GM12878 (cell line): Measurements from ENCODE around the gene DPH1. TPM values are rescaled to one million over a fixed set of nuclear protein-coding genes. Genes with fewer than 3 reads are reported as not detected.

Experiments used
- ATAC-seq: fragments of 200-7000 bp; cut with Tn5 transposase; 3 replicates; pipeline ENCODE4 v1.9.1; 2020; ENCODE audit warnings: mild to moderate bottlenecking, moderate library complexity
- BruUV-seq: library from RNA; stranded (reverse); fragments of 400-500 nt; replicated peaks from 2 replicates; lab custom pipeline; 2021; lab: Mats Ljungman, UMichigan
- CTCF ChIA-PET: fragments of 300-600 bp; sonication (Branson Sonifier 250); formaldehyde crosslinking; extraction: SDS; loops from one replicate; lab custom pipeline; 2021; ENCODE audit warnings: inconsistent platforms; lab: Yijun Ruan, JAX
- POLR2A ChIA-PET: fragments of 350-600 bp; formaldehyde crosslinking; extraction: SDS; loops from one replicate; lab custom pipeline; 2021; ENCODE audit warnings: inconsistent platforms; lab: Charles Lee
- RAD21 ChIA-PET: fragments of 300-600 bp; sonication (Branson Sonifier 250); formaldehyde crosslinking; loops from one replicate; lab custom pipeline; 2023; ENCODE audit warnings: antibody characterized with exemption; ENCODE audit not compliant: unreplicated experiment; lab: Charles Lee
- SMC1A ChIA-PET: fragments of 300-600 bp; sonication (Branson Sonifier 250); formaldehyde crosslinking; loops from one replicate; lab custom pipeline; 2023; ENCODE audit not compliant: unreplicated experiment, uncharacterized antibody; lab: Charles Lee
- DNase-seq: peaks from one replicate; pipeline ENCODE4 v3.0.0-alpha.2; 2011; ENCODE audit warnings: low read depth, low spot score
- FAIRE-seq: peaks from 3 replicates; lab custom pipeline; 2011; peaks lifted over from hg19 to GRCh38; lab: Jason Lieb, UNC
- H2AFZ ChIP-seq: 2 replicates; pipeline ENCODE4 v1.6.0; 2011; ENCODE audit warnings: low read depth, low read length, control low read depth; ENCODE audit not compliant: control insufficient read depth
- H3K27ac ChIP-seq: 2 replicates; pipeline ENCODE4 v1.5.1; 2011; ENCODE audit warnings: control low read depth; ENCODE audit not compliant: control insufficient read depth, insufficient read depth
- H3K27me3 ChIP-seq, 2 experiments: replicated peaks in 1 of 2; 2 replicates each; pipeline versions ENCODE4 v1.6.0 to v1.6.1; 2011; ENCODE audit warnings: low read length in 1 of 2; ENCODE audit not compliant: control insufficient read depth in 2 of 2, insufficient read depth in 2 of 2
- H3K36me3 ChIP-seq, 2 experiments: 2 replicates each; pipeline ENCODE4 v1.5.1; 2011; ENCODE audit warnings: low read length in 1 of 2; ENCODE audit not compliant: control insufficient read depth in 2 of 2, insufficient read depth in 2 of 2
- H3K4me1 ChIP-seq: 2 replicates; pipeline ENCODE4 v1.6.1; 2011; ENCODE audit warnings: mild to moderate bottlenecking, low read length, moderate library complexity, mixed read lengths; ENCODE audit not compliant: control insufficient read depth, insufficient read depth
- H3K4me2 ChIP-seq: 2 replicates; pipeline ENCODE4 v1.6.0; 2011; ENCODE audit warnings: control low read depth; ENCODE audit not compliant: control insufficient read depth, insufficient read depth
- H3K4me3 ChIP-seq: fragments of 200-600 bp; sonication (generic); 2 replicates; pipeline ENCODE4 v1.5.1; 2016
- H3K79me2 ChIP-seq: 2 replicates; pipeline ENCODE4 v1.6.0; 2011; ENCODE audit warnings: low read length; ENCODE audit not compliant: control insufficient read depth, insufficient read depth
- H3K9ac ChIP-seq: 2 replicates; pipeline ENCODE4 v1.8.0; 2011; ENCODE audit warnings: low read length, control low read depth, mixed read lengths; ENCODE audit not compliant: control insufficient read depth, insufficient read depth
- H3K9me3 ChIP-seq: replicated peaks from 3 replicates; pipeline ENCODE4 v1.5.1; 2011; ENCODE audit warnings: mild to moderate bottlenecking, low read length; ENCODE audit not compliant: control insufficient read depth, insufficient read depth
- H4K20me1 ChIP-seq: 2 replicates; pipeline ENCODE4 v1.6.0; 2011; ENCODE audit not compliant: control insufficient read depth, insufficient read depth
- CEBPZ ChIP-seq: fragments of 150-350 bp; IDR thresholded peaks from 2 replicates; pipeline ENCODE4 v1.6.1; 2016; ENCODE audit warnings: low read depth, low read length
- KLF5 ChIP-seq: fragments of 450-650 bp; IDR thresholded peaks from 2 replicates; pipeline ENCODE4 v1.6.1; 2014; ENCODE audit warnings: mild to moderate bottlenecking; ENCODE audit not compliant: partially characterized antibody
- WGBS: methylation state at CpG from one replicate; pipeline ENCODE4 v1.1.6; 2016; ENCODE audit warnings: low lambda C conversion rate; ENCODE audit not compliant: insufficient replicate concordance, insufficient coverage; ENCODE audit errors: missing lambda C conversion rate; 5-methylcytosine and 5-hydroxymethylcytosine counted together
- in situ Hi-C: fragments of 300-500 bp; cut with MboI; formaldehyde crosslinking; loops from 9 replicates; pipeline ENCODE4 v1.14.3; 2018; ENCODE audit warnings: mixed read lengths
- intact Hi-C: fragments of 100-400 bp; cut with micrococcal nuclease; formaldehyde crosslinking; loops from one replicate; pipeline ENCODE4 v1.14.2; 2022; ENCODE audit not compliant: unreplicated experiment
- polyA plus RNA-seq, 11 experiments: library from polyadenylated mRNA; depleted of rRNA in 4 of 11; unstranded in 6 of 11; stranded (reverse) in 5 of 11; fragments of >200 nt; fragmentation: Nextera tagmentation in 4 of 11; fragmentation: Illumina TruSeq in 1 of 11; extraction: Ambion mirVana in 4 of 11; extraction: Trizol in 1 of 11; gene quantifications; 1 replicate in 1 of 11; 2 replicates in 10 of 11; pipeline versions ENCODE4 v1.2.1 to v1.2.3, GENCODE V29; 2011 to 2016; ENCODE audit warnings: inconsistent platforms in 2 of 11, missing spikeins in 2 of 11, low read depth in 1 of 11
- total RNA-seq, 4 experiments: library from RNA; depleted of rRNA in 3 of 4; stranded (reverse); fragments of >200 nt in 3 of 4; fragmentation: Illumina TruSeq in 1 of 4; extraction: Trizol in 1 of 4; gene quantifications; 2 replicates each; pipeline versions ENCODE4 v1.2.1 to v1.2.3, GENCODE V29; 2013 to 2021

DPH1 gene
- total and polyA plus RNA-seq, 10 of the 15 experiments (the other 5 are each of a cell fraction or from before 2014, with no cell fraction given) = 0.29 to 33.6 (median 20.2) TPM

- in situ Hi-C loops = no loop called here
- RAD21 ChIA-PET = interaction anchor here (0.7 to 1.1 kb wide), 2 partner anchors 10 to 62 kb away, joined by 3 read pairs; no protein-coding TSS in a partner anchor
Measured at GRCh38 chr17:2028234-2028614, 1.7 kb upstream of the DPH1 start.

More at GRCh38 chr17:2028234-2028614, 1.7 kb upstream of the DPH1 start:
- Histone ChIP-seq H3K4me2 (no peak overlapping the region), H3K27me3 (peaks cover 11 to 12% of the 10 kb centered on the region in 2 experiments), H3K79me2 (peaks cover 10% of the 10 kb centered on the region), H4K20me1 (no peaks in the 10 kb centered on the region), H3K9ac (no peak overlapping the region), H3K27ac (no peak overlapping the region), H3K9me3 (no peaks in the 10 kb centered on the region), H3K36me3 (no peaks in the 10 kb centered on the region), H3K4me1 (peaks cover 6% of the 10 kb centered on the region), H3K4me3 (no peak overlapping the region), H2AFZ (no peak overlapping the region)
- BruUV-seq = no TSS peak
- ATAC-seq (no peak), FAIRE-seq (no peak), DNase-seq (no peak)
- ChIA-PET CTCF (interaction anchor here (0.6 to 1.7 kb wide), 5 partner anchors 10 to 307 kb away, joined by 3 to 5 read pairs (median 3); no protein-coding TSS in a partner anchor), SMC1A (interaction anchor here (2.9 kb wide), 1 partner anchor 146 kb away, joined by 6 read pairs; no protein-coding TSS in a partner anchor), POLR2A (interaction anchor here (1.0 to 1.4 kb wide), 2 partner anchors 308 to 312 kb away, joined by 3 to 4 read pairs; partner anchors contain the start of gene TSR1)
- intact Hi-C loops = no loop called here
- 48% methylated on average over 5 of the region's 5 CpGs for WGBS
- no peak for TF ChIP-seq CEBPZ
- no peak for TF ChIP-seq KLF5
